K562 (cell line): Measurements from ENCODE around the gene COQ8B. TPM values are rescaled to one million over a fixed set of nuclear protein-coding genes. Genes with fewer than 3 reads are reported as not detected.

Source experiments
- ATF3 ChIP-seq, 2 experiments: fragments of 450-650 bp in 1 of 2; sonication (generic) in 1 of 2; formaldehyde crosslinking in 1 of 2; IDR thresholded peaks in 1 of 2; conservative IDR thresholded peaks in 1 of 2; 2 replicates each; pipeline versions ENCODE4 v1.6.1 to v1.8.1; 2016 to 2023; ENCODE audit warnings: mild to moderate bottlenecking in 2 of 2, moderate library complexity in 2 of 2, inconsistent platforms in 1 of 2, missing genetic modification reagents in 1 of 2
- CAMTA2 ChIP-seq: fragments of 250-450 bp; sonication (Bioruptor Pico); conservative IDR thresholded peaks from 2 replicates; pipeline ENCODE4 v1.5.1; 2022
- CHD2 ChIP-seq: IDR thresholded peaks from 2 replicates; pipeline ENCODE4 v1.6.1; 2011; ENCODE audit warnings: low read depth, low read length
- E2F5 ChIP-seq: sonication (generic); formaldehyde crosslinking; IDR thresholded peaks from 2 replicates; pipeline ENCODE4 v1.8.0; 2022; ENCODE audit warnings: mild to moderate bottlenecking, missing genetic modification reagents
- ETV6 ChIP-seq, 3 experiments: fragments of 150-350 bp in 1 of 3; sonication (generic) in 1 of 3; formaldehyde crosslinking in 1 of 3; IDR thresholded peaks; 2 replicates each; pipeline versions ENCODE4 v1.6.1 to v1.8.0; 2014 to 2022; ENCODE audit warnings: borderline replicate concordance in 2 of 3, low read depth in 2 of 3, antibody characterized with exemption in 1 of 3, low read length in 1 of 3, mild to moderate bottlenecking in 1 of 3, missing genetic modification reagents in 1 of 3
- GTF2F1 ChIP-seq: IDR thresholded peaks from 2 replicates; pipeline ENCODE4 v1.6.1; 2011; ENCODE audit warnings: low read depth, low read length, improper control_type of control experiment
- KLF6 ChIP-seq: fragments of 250-450 bp; sonication (Bioruptor Pico); IDR thresholded peaks from 2 replicates; pipeline ENCODE4 v1.4.0; 2020; ENCODE audit warnings: mild to moderate bottlenecking, moderate library complexity, borderline replicate concordance
- MITF ChIP-seq: IDR thresholded peaks from 2 replicates; pipeline ENCODE4 v1.6.1; 2014; ENCODE audit warnings: antibody characterized with exemption
- PHTF2 ChIP-seq: fragments of 250-450 bp; sonication (Bioruptor Pico); IDR thresholded peaks from 2 replicates; pipeline ENCODE4 v1.5.0; 2021; ENCODE audit warnings: mild to moderate bottlenecking
- ZNF280A ChIP-seq: fragments of 450-650 bp; IDR thresholded peaks from 2 replicates; pipeline ENCODE4 v1.6.1; 2018; ENCODE audit warnings: mild to moderate bottlenecking, low read depth; ENCODE audit not compliant: partially characterized antibody
- ZNF407 ChIP-seq: fragments of 450-650 bp; IDR thresholded peaks from 2 replicates; pipeline ENCODE4 v1.6.1; 2016; ENCODE audit warnings: low read depth
- ZNF408 ChIP-seq: fragments of 250-450 bp; sonication (Bioruptor Pico); IDR thresholded peaks from 2 replicates; pipeline ENCODE4 v1.4.0; 2020; ENCODE audit warnings: low read depth, mild to moderate bottlenecking, moderate library complexity
- polyA plus RNA-seq, 8 experiments: library from polyadenylated mRNA; depleted of rRNA in 4 of 8; stranded (reverse) in 5 of 8; unstranded in 3 of 8; fragments of >200 nt; fragmentation: Nextera tagmentation in 2 of 8; fragmentation: Illumina TruSeq in 1 of 8; extraction: Ambion mirVana in 2 of 8; extraction: Trizol in 1 of 8; gene quantifications; 2 replicates each; pipeline versions ENCODE4 v1.2.1 to v1.2.3, GENCODE V29; 2011 to 2014; ENCODE audit warnings: inconsistent platforms in 1 of 8, missing spikeins in 1 of 8
- total RNA-seq, 7 experiments: library from RNA; depleted of rRNA in 6 of 7; stranded (reverse); fragments of >200 nt in 6 of 7; fragmentation: Illumina TruSeq in 2 of 7; extraction: Trizol in 2 of 7; gene quantifications; 2 replicates each; pipeline versions ENCODE4 v1.2.1 to v1.2.3, GENCODE V29; 2011 to 2021; ENCODE audit warnings: low replicate concordance in 1 of 7

COQ8B gene
- total and polyA plus RNA-seq, 9 of the 15 experiments (the other 6 are each of a cell fraction or from before 2014, with no cell fraction given), result 0.41 to 32.3 (median 12.9) TPM

- peak; percentile 85; the same call in 1 of the 2 replicates for TF ChIP-seq MITF
- peak; percentile 85; the same call in 1 of the 2 replicates for TF ChIP-seq KLF6 (CRISPR knock-in tag)
- TF ChIP-seq ETV6 (IDR thresholded peaks at IDR 0.05; ENCODE audit: borderline replicate concordance in 1 of 2, low read depth in 2 of 2, low read length in 1 of 2), result peak in 1 of 2 experiments; percentile 85; a peak in 2 of 4 replicates
- no peak for TF ChIP-seq ETV6 (CRISPR knock-in tag; IDR thresholded peaks at IDR 0.05; ENCODE audit: borderline replicate concordance)
- no peak for TF ChIP-seq PHTF2 (CRISPR knock-in tag)
- no peak for TF ChIP-seq GTF2F1
- TF ChIP-seq E2F5, result no peak
- no peak for TF ChIP-seq ZNF280A
- TF ChIP-seq CAMTA2 (CRISPR knock-in tag), result no peak
- no peak for TF ChIP-seq ZNF408 (CRISPR knock-in tag)
- TF ChIP-seq ATF3 (IDR thresholded peaks at IDR 0.05), result peak; percentile 72
- TF ChIP-seq ATF3 (CRISPR knock-in tag; conservative IDR thresholded peaks at IDR 0.05), result no peak
- no peak for TF ChIP-seq ZNF407
- TF ChIP-seq CHD2, result peak; percentile 78
These were observed 33.6 kb upstream of the COQ8B start, which contains the start of gene ACTMAP (continued) for GRCh38 chr19:40750058-40750873.
